Left cardiac atrium (tissue), 4 donors: ENCODE measurements around the gene SLC9A5. TPM values are rescaled to one million over a fixed set of nuclear protein-coding genes. Genes with fewer than 3 reads are reported as not detected.

Experiments used
- ATAC-seq, 2 donors: fragments of 200-7000 bp; cut with Tn5 transposase; one replicate each; pipeline ENCODE4 v1.9.1; 2020; ENCODE audit warnings: mild to moderate bottlenecking in 2 of 2, moderate library complexity in 2 of 2
- DNase-seq: peaks from one replicate; pipeline ENCODE4 v3.0.0-alpha.2; 2020
- intact Hi-C, 2 donors: fragments of 100-400 bp; cut with DNase I; formaldehyde crosslinking; loops; one replicate each; pipeline versions ENCODE4 v1.14.1 to v1.15.1; 2022 to 2023
- microRNA-seq, 2 donors: library from miRNA; unstranded; fragments of <30 nt; microRNA quantifications; one replicate each; pipeline ENCODE4 v1.2.0, GENCODE V29; 2020
- total RNA-seq, 2 donors: library from RNA; stranded (reverse); fragmentation: NEBNext Ultra II Directional; extraction: Animal tissue kit (Norgen Biotek cat#: 25700); gene quantifications; one replicate each; pipeline ENCODE4 v1.2.1, GENCODE V29; 2021
- donor health status: DM: no; HTN: yes; CAD: no.
- donor health status: DM: no; HTN: yes; CAD: no; lungs with severe emphysema.
- donor health status: DM: yes; HTN: yes; CAD: no.
- donor health status: Dilated cardiomyopathy.

The SLC9A5 gene
- total RNA-seq, 2 donors from 2014 or later = 1.3 to 1.5 TPM

DNA sequence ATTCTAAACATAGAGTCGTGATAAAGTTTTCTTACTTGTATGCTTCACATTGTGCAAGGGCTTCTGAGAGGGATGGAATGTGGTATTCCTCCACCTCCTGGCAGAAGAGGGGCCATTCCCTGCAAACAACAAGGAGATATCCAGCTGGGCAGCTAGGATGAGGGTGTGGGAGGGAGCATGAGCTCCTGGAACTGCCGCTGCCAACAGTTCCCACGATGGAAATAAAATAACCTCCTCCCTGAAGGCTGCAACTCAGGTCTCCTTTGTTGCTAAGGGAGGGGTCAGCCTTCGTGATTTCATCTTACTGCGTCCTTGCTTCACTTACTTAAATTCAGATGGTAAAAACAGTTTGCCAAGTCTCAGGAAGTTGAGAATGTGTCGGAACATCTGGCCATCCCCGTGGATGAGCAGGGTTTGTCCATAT, 46.2 kb downstream of the SLC9A5 start:
- DNase-seq = no peak
- intact Hi-C loops = no loop called here

DNA sequence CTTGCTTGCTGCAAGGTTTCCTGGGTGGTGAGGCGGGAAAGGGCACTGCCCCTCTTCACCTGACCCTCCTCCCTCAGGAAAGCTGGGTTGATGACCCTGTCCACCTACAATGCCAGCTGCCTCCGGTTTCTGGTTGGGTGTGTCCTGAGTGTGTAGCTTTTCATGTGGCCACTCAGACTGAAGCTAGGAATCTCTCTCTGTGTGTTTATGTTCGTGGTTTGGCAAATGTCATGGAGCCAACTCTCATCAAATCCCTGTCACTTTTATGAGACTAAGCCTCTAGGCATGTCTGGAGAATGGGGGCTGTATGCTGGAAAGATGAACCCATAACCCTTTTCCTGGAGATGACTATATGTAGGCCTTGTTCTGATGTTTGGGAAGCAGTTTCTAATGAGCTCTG, 47.6 kb downstream of the SLC9A5 start:
- no peak for DNase-seq
- intact Hi-C loops = no loop called here
- ATAC-seq = no peak

More for the DNA sequence above, 46.2 kb downstream of the SLC9A5 start:
- peak in 1 of 2 donors; percentile 72 for ATAC-seq

DNA sequence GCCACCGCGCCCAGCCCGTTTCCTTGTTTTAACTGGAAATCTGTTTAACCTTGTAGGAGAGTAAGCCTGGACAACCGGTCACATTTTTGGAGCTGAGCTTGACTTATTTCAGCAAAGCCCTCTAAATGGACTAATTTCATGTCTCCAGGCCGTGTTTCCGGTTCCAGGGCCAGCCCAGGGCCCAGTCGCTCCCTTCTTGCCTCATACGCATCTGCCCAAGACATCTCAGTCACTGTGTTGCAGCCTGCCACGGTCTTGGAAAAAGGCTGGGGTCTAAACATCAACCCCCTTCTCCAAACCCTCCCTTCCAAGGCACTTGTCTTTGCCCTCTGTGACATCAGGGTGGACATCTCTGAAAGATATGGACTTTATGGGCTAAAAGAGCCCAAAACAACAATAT, 49.5 kb downstream of the SLC9A5 start:
- DNase-seq = no peak
- no peak for ATAC-seq
- intact Hi-C loops = no loop called here

DNA sequence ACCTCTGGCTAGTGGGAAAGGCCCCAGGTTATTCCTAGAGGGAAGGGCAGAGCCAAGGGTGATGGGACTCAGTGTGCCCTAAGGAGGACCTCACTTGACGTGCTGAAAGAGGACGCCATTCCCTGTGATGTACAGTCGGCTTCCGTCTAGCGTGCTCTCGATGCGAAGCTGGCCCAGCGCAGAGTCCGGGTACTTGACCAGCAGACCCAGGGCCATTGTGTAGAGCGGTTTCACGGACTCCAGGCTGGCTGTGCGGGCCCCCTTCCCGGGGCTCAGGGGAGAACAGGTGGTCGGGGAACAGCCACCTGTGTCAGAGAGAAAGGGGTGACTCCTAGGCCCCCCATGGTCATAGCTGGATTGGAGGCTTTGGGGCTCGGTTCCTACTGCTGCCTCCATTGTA, 50.5 kb downstream of the SLC9A5 start:
- ATAC-seq (no peak), DNase-seq (no peak)
- intact Hi-C loops = no loop called here

DNA sequence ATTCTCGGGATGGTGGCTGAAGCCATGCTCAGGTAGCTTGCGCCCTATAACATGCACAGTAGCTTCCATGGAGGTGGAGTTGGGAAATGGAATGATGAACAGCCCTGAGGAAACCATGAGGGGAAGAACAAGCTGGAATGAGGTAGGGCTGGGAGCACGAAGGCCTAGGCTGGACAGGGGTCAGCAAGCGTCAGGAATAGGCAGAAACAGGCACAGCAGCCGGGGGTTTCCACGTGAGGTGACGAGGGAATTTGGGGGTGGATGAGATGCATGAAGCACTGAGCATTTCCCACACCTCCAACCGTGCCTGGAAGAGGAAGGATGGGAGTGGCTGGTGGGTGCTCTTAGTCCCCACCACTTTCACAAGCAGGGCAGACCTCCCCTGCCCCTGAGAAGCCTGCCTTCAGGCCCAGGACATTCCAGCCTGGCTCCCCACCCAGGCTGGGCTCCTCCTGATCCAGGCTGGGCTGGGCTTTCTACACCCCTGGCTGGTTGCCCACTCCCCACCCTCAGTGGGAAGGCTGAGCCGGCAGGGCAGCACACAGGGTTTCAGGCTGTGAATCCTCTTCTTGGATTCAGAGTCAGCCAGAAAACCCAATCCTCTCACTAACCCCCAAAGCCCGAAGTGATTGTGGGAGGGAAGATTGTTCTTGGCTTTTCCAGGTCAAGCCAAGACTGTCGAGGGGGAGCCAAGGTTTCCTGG, 52.5 kb downstream of the SLC9A5 start:
- intact Hi-C loops = no loop called here
- ATAC-seq (peak; percentile 79 to 92), DNase-seq (peak; percentile 87)

DNA sequence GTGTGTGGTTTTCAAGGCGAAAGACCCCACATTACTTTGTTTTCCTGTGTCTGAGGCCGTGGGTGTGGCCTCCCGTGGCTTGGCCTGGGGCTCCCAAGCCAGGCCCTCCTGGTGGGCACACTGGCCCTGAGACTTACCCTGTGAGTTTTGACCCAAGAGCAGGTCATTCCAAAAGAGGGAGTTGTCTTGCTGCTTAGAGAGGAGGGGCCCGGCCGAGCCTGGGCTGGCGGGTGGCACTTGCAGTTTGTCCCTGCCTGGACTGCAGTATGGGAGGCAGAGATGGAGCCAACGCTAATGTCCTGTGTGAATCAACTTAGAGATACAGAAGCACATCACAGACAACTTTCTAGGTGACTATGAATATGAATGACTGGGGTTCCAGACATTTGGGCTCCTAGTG, 53.3 kb downstream of the SLC9A5 start:
- peak in 1 of 2 donors; percentile 7 for ATAC-seq
- DNase-seq = no peak
- intact Hi-C loops = no loop called here

DNA sequence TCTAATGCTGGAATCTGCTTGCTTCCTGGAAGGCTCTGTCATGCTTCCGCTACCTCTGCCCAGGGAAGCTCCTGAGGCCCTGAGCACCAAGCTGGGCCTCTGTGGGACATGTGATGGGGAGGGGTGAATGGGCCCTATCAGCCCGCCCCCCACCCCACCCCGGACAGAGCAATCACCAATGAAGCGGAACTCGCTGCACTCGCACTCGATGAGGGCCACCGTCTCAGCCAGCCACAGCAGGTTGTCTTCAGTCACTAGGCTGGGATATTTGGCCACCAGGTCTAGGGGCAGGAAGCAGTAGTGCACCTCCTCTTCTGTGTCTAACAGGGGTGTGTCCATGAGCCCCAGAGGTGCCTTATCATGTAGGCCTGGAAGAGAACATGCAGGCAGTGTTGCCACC, 54.2 kb downstream of the SLC9A5 start:
- DNase-seq (no peak), ATAC-seq (no peak)
- intact Hi-C loops = no loop called here

DNA sequence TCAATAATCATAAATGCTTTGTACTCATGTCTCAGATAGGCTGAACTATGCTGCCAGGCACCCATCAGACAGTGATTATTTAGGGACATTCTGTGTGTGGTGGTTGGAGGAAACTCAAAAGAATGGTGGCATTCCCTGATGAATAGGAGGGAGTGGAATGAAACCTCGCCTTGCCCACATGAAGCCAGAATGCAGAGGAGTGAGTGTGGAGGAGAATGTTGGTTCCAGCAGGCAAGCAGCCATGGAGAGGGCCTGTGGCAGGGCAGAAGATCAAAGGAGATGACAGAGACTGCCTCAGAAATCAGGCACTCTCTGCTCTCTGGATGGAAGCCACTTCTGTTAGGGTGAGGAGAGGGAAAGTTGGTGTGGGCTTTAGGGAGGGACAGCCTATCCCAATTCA, 55.2 kb downstream of the SLC9A5 start:
- intact Hi-C loops = no loop called here
- no peak for DNase-seq
- ATAC-seq = peak in 1 of 2 donors; percentile 21

DNA sequence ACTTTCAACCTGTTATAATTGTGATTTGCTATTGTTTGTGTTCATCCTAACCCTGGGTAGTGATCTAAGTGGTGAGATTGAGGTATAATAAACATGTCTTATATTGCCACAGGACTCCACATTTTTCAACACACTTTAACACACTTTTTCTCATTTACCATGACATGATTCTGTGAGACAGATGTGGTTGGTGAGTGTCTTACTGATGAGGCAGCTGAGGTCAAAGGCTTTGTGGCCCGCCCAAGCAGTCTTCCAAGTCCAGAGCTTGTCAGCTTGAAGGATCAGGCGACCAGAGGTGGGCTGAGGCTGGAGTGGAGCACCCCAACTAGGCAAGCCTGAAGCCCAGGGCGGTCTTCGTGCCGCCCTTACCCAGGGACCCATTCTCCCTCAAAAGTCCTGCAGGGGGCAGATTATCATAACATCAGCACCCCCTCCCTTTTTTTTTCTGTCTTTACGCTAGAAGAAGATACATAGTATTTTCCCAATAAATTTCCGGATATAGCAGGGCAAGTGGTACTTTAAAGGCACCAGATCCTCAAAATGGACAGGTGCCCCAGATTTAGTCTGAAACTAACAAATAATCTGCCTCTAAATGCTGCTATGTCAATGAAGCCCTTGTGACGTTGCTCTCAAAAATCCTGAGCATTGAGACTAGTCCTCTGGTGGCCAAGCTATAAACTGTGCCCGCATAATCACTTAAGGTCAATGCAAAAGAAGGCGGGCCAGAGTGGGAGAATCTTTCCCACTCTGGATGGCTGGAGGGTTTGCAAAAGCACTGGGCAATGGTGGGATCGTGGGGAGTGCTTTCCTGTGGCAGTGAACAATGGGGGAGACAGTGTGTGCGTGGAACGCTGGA, 56.7 kb downstream of the SLC9A5 start:
- DNase-seq (no peak), ATAC-seq (no peak)
- intact Hi-C loops = no loop called here

DNA sequence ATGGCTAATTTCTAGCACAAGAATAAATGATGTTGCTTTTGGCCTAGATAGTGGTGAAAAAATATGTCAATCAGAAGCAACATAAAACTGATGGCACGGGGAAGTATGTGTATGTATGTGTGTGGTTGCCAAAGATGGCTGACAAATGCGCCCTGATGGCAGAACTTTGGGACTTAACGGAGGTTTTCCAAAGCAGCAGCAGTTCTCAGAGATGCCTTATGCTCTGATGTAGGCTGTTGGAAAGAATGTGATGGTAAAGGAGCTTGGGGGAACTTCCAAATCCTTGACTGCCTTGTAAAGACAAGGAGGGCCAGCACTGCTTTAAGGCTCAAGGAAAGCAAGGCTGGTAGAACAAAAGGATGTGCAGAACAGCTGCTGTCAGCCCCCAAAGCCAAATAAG, 61.8 kb downstream of the SLC9A5 start:
- ATAC-seq (no peak), DNase-seq (no peak)
- intact Hi-C loops = no loop called here

DNA sequence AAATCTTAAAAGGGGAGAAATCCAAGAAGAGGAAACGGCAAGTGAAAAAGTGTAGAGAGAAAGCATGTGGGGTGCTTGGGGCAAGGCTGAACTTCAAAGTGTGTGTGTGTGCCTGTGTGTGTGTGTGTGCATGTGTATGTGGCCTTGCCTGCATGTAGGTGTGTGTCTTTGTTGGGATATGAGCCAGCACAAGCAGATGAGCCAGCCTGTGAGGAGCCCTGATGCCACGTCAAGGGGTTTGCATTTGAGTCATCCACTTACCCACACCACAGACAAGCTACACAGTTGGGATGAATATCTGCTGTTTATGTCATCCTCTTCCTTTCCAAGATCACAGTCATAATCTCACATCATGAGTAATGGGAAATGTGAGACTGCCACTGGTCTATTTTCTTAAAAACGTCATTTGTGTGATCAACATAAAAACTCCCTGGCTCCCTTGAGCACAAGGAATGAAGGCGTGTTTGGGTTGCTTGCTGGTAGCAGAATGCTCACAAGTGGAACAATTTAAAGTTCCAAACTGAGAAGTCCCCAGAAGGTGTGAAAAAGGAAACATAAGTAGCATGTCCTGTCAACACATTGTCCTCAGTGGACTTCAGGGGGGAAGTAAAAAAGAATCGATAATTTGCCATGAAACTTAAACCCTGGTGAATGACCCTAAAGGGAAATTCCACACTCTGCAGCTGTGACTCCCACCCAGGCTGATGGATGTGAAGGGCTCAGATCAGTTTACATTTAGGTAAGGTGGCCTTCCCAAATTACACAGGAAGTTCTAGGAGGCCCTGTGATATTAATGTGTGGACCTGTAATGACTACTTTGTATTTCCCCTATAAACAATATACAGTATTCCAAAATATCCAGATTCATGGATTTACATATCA, 63.1 kb downstream of the SLC9A5 start:
- intact Hi-C loops = no loop called here
- ATAC-seq = peak; percentile 30 to 97
- DNase-seq = peak; percentile 70

DNA sequence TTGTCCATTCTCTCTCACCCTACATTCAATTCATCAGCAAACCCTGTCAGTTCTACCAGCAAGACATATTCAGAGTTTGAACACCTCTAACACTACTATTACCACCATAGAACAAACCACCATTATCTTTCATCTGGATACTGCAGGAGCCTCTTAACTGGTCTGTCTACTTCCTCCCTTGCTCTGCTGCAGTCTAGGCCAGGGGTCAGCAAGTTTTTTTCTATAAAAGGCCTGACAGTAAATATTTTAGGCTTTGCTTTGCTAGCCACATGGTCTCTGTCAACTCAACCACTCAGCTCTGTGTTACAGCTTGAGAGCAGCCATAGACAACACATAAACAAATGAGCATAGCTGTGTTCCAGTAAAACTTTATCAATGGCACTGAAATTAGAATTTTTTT, 63.9 kb downstream of the SLC9A5 start:
- ATAC-seq (no peak), DNase-seq (no peak)
- intact Hi-C loops = no loop called here

DNA sequence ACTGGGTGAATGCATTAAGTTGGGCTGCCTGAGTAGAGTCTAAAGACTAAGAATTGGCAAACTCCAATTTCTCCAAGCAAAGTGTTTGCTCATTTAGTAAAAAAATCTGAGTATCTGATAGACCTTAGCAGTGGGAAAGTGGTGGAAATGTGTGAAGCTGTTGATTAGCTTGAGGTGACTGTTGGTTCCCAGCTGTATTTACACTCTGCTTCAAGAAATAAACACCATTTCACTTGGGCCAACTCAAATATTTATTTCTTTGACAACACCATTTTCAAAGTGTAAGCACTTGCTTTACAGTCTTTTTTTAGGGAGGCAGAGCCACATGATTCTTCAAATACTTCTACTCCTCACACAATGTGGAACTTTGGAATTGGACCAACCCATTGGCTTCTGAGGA, 69.1 kb downstream of the SLC9A5 start:
- intact Hi-C loops = no loop called here
- DNase-seq (no peak), ATAC-seq (no peak)

Small RNA genes within 50 kb of the gene (microRNA-seq; reads per million reads assigned to microRNA genes)
- gene MIR328 = 145 to 263 reads per million in 2 donors

Other genes starting within 250 kb of the SLC9A5 start
- 10 to 100 TPM; 29.2 to 34.6 TPM for gene CBFB, start 219.8 kb upstream of the SLC9A5 start, total RNA-seq
- gene PHAF1, start 139.0 kb upstream of the SLC9A5 start, total RNA-seq = 10 to 100 TPM; 11.0 to 11.8 TPM
- gene B3GNT9, start 98.0 kb upstream of the SLC9A5 start, total RNA-seq = 10 to 100 TPM; 11.3 to 15.1 TPM
- gene TRADD, start 89.1 kb upstream of the SLC9A5 start, total RNA-seq = 10 to 100 TPM; 10.6 to 11.1 TPM
- gene FBXL8, start 89.0 kb upstream of the SLC9A5 start, total RNA-seq = 1 to 10 TPM; 8.0 to 8.5 TPM
- 10 to 100 TPM; 24.3 to 48.1 TPM for gene HSF4, start 84.2 kb upstream of the SLC9A5 start, total RNA-seq
- 10 to 100 TPM; 58.6 to 80.5 TPM for gene NOL3, start 78.4 kb upstream of the SLC9A5 start, total RNA-seq
- gene MATCAP1, start 65.0 kb upstream of the SLC9A5 start, total RNA-seq = 10 to 100 TPM; 16.8 to 18.1 TPM
- 1 to 10 TPM; 1.9 to 2.0 TPM for gene EXOC3L1, start 58.8 kb upstream of the SLC9A5 start, total RNA-seq
- 10 to 100 TPM; 34.9 to 46.2 TPM for gene E2F4, start 56.8 kb upstream of the SLC9A5 start, total RNA-seq
- 1 to 10 TPM; 1.0 to 1.6 TPM for gene ELMO3, start 49.8 kb upstream of the SLC9A5 start, total RNA-seq
- gene TMEM208, start 21.8 kb upstream of the SLC9A5 start, total RNA-seq = 10 to 100 TPM; 17.4 to 25.3 TPM
- gene FHOD1, start 1.5 kb upstream of the SLC9A5 start, total RNA-seq = 10 to 100 TPM; 18.7 to 25.8 TPM
- 1 to 10 TPM; 1.8 to 2.2 TPM for gene PLEKHG4, start 30.6 kb downstream of the SLC9A5 start, total RNA-seq
- under 1 TPM in 1 of 2 donors, not detected in 1; 0.16 TPM for gene KCTD19, start 77.8 kb downstream of the SLC9A5 start, total RNA-seq
- not detected for gene LRRC36, start 77.8 kb downstream of the SLC9A5 start, total RNA-seq
- 10 to 100 TPM; 22.9 to 40.1 TPM for gene TPPP3, start 144.5 kb downstream of the SLC9A5 start, total RNA-seq
- gene ZDHHC1, start 167.5 kb downstream of the SLC9A5 start, total RNA-seq = 1 to 10 TPM; 4.6 to 6.8 TPM
- gene HSD11B2, start 182.1 kb downstream of the SLC9A5 start, total RNA-seq = 1 to 10 TPM in 1 of 2 donors, not detected in 1; 1.6 TPM
- gene ATP6V0D1, start 232.2 kb downstream of the SLC9A5 start, total RNA-seq = 10 to 100 TPM; 66.9 to 71.3 TPM
- not detected for gene AGRP, start 234.6 kb downstream of the SLC9A5 start, total RNA-seq